ENCODE data around the gene SASH1.

GRCh38 chr6:148471624-148472159 is 129.1 kb downstream of the SASH1 start:
- no peak for TF ChIP-seq ZFP41 (tag by site-specific recombination; IDR thresholded peaks at IDR 0.05; ENCODE audit: borderline replicate concordance)
- TF ChIP-seq CTCF (tag by site-specific recombination; IDR thresholded peaks at IDR 0.05), result no peak
- TF ChIP-seq, protein P1, sequence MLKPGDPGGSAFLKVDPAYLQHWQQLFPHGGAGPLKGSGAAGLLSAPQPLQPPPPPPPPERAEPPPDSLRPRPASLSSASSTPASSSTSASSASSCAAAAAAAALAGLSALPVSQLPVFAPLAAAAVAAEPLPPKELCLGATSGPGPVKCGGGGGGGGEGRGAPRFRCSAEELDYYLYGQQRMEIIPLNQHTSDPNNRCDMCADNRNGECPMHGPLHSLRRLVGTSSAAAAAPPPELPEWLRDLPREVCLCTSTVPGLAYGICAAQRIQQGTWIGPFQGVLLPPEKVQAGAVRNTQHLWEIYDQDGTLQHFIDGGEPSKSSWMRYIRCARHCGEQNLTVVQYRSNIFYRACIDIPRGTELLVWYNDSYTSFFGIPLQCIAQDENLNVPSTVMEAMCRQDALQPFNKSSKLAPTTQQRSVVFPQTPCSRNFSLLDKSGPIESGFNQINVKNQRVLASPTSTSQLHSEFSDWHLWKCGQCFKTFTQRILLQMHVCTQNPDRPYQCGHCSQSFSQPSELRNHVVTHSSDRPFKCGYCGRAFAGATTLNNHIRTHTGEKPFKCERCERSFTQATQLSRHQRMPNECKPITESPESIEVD (tag by site-specific recombination; IDR thresholded peaks at IDR 0.05), result no peak
- TF ChIP-seq REST (tag by site-specific recombination; IDR thresholded peaks at IDR 0.05), result no peak
- no peak for TF ChIP-seq ZSCAN16 (tag by site-specific recombination; IDR thresholded peaks at IDR 0.05)
- no peak for TF ChIP-seq ZNF274 (IDR thresholded peaks at IDR 0.05; ENCODE audit: low read length)
- no peak for TF ChIP-seq ZNF274 (tag by site-specific recombination; IDR thresholded peaks at IDR 0.05; ENCODE audit: borderline replicate concordance)
- no peak for TF ChIP-seq ZNF140 (tag by site-specific recombination; IDR thresholded peaks at IDR 0.05)

All from HEK293 (cell line).